Stimulated activated CD4-positive, alpha-beta T cell treated with anti-CD3 and anti-CD28 coated beads, Interleukin-4, amount 100 ng/mL, for 4 hours (primary cell): ENCODE results near the gene NEXMIF.
"Not testable (repeated sequence)": the region's sequence is repeated elsewhere in the genome, so short reads cannot be mapped to it uniquely, and the experiment has no call there.

ENCODE experiments used
- DNase-seq, 2 experiments: peaks; one replicate each; pipeline ENCODE4 v3.0.0-alpha.2; 2020

NEXMIF gene

DNA sequence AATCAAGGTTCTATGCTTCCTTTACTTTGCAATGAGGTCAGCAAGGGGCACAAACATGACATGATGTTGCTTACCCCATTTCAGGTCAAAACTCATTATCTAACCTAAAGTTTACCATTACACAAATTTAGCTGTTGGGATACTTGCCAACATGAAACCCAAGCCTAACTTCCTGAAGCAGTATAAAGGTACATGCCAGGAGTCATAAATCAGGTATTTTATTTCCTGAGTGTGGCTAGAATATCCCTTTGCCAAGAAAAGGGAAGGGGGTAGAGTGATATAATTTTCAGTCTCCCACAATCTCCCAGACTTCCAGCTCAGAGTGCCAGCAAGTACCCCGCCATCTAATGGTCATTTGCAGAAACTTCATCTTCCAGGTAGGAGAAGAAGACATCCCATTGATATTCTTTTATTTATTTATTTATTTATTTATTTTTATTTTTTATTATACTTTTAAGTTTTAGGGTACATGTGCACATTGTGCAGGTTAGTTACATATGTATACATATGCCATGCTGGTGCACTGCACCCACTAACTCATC, 136.6 kb downstream of the NEXMIF start:
- no peak for DNase-seq

- no peak for DNase-seq
Observed at GRCh38 chrX:74784629-74785028, 140.6 kb downstream of the NEXMIF start.

DNA sequence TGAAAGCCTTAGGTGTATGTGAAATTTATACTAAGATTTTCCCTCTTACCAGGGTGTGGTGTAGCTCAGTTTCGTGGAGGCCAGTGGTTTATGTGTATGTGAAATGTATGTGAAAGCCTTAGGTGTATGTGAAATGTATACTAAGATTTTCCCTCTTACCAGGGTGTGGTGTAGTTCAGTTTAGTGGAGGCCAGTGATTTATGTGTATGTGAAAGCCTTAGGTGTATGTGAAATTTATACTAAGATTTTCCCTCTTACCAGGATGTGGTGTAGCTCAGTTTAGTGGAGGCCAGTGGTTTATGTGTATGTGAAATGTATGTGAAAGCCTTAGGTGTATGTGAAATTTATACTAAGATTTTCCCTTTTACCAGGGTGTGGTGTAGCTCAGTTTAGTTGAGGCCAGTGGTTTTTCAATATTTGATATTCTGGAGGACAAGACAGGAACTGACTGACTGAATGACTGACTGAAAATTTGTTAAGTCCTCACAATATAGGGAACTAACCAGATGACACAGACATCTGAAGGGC, 143.7 kb downstream of the NEXMIF start:
- no peak for DNase-seq

- DNase-seq: no peak
Observed at GRCh38 chrX:74779175-74779574, 146.1 kb downstream of the NEXMIF start.

DNA sequence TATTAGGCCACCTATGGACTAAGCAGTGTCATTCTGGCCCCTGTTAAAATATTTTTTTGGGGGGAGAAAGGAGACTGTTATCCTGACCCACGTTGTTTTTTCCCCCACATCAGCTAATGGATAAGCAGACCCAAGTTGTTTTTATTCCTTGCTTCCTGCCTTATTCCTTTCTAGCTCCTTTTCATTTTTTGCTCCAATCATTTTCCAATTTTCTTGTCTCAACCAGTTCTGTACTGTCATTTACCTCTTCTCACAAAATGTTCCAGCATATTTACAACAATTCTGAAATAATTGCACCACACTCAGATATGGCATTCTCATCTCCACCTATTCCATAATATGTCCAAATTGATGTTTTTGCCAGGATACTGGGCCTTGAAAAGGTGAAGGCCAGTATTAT, 150.3 kb downstream of the NEXMIF start:
- DNase-seq: no peak

DNA sequence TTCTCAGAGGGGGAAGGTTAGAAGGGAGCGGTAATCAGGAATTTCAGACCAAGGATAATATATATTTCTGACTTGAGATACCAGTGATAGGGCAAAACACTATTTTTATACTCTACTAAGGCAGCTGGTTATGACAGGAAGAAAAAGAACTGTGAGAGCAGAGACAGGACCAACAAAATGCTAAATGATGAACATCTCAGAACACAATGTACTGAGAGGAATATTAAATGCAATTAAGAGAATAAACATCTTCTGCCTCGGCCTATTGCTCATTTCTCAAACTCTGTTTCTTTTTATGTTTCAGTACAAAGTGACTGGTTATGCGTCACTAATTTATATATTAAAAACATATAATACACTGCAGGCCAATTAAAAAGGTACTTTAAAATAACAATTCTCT, 188.8 kb downstream of the NEXMIF start:
- DNase-seq: no peak

DNA sequence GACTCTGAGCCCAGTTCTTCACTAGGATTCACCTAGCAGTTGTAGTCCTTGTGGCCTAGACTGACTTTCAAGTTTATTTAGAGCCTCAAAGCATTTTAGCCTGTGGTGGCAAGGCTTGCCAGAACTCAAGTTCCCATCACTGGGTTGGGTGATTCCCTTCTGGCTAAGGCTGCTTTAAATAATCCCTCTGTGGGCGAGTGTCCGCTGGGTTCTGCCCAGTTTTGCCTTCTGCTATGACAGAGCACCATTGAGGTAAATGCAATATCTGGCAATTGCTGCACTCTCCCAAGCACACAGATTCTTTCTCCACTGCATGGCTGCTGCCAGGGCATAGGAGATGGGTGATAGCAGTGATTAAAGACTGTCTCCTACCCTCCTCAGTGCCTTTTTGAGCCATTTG, 220.0 kb downstream of the NEXMIF start:
- no peak for DNase-seq

DNA sequence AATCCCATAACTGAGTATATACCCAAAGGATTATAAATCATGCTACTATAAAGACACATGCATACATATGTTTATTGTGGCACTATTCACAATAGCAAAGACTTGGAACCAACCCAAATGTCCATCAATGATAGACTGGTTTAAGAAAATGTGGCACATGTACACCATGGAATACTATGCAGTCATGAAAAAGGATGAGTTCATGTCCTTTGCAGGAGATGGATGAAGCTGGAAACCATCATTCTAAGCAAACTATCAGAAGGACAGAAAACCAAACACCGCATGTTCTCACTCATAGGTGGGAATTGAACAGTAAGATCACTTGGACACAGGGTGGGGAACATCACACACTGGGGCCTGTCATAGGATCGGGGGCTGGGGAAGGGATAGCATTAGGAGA, 223.9 kb downstream of the NEXMIF start:
- not testable (repeated sequence) for DNase-seq

DNA sequence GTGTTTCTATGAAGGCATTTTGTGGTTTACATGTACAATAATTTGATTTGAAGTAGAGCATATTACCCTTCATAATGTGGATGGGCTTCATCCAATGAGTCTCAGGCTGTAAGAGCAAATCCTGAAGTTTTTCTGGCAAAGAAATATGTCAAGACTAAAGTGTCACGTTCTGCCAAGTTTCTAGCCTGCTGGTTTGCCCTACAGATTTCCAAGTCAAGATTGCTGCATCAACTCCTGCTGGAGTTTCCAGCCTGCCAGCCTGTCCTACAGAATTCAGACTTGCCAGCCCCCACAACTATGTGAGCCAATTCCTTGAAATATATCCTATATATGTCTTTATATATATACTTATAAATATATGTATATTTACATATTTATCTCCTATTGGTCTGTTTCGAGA, 240.8 kb downstream of the NEXMIF start:
- no peak for DNase-seq
